Activated B cell treated with CpG ODN at 0.5 μM for 24 hours (primary cell): ENCODE data around the gene DUSP7. TPM values are rescaled to one million over a fixed set of nuclear protein-coding genes. Genes with fewer than 3 reads are reported as not detected.

ENCODE experiments used
- ATAC-seq: fragments of 200-7000 bp; cut with Tn5 transposase; one replicate; pipeline ENCODE4 v1.10.0; 2021; ENCODE audit warnings: low read depth, mild to moderate bottlenecking, moderate library complexity
- CTCF ChIA-PET: fragments of 350-600 bp; sonication (Branson Sonifier 250); formaldehyde crosslinking; loops from one replicate; lab custom pipeline; 2021; ENCODE audit warnings: antibody characterized with exemption; lab: Charles Lee
- POLR2A ChIA-PET: fragments of 350-600 bp; sonication (Branson Sonifier 250); formaldehyde crosslinking; loops from one replicate; lab custom pipeline; 2021; ENCODE audit warnings: antibody characterized with exemption; lab: Charles Lee
- DNase-seq: peaks from one replicate; pipeline ENCODE4 v3.0.0; 2022
- H3K27ac Mint-ChIP-seq: one replicate; pipeline ENCODE4 v1.8.0; 2020; ENCODE audit warnings: mixed read lengths
- H3K27me3 Mint-ChIP-seq: one replicate; pipeline ENCODE4 v1.8.0; 2021; ENCODE audit warnings: mixed read lengths
- H3K36me3 Mint-ChIP-seq: one replicate; pipeline ENCODE4 v1.8.0; 2021; ENCODE audit warnings: low read depth, mixed read lengths
- H3K4me1 Mint-ChIP-seq: one replicate; pipeline ENCODE4 v1.8.0; 2021; ENCODE audit warnings: mixed read lengths
- H3K4me3 Mint-ChIP-seq: one replicate; pipeline ENCODE4 v1.8.0; 2020; ENCODE audit warnings: mild to moderate bottlenecking, mixed read lengths
- H3K9me3 Mint-ChIP-seq: one replicate; pipeline ENCODE4 v1.8.0; 2020; ENCODE audit warnings: mixed read lengths
- intact Hi-C: fragments of 100-400 bp; cut with micrococcal nuclease; formaldehyde crosslinking; loops from one replicate; pipeline ENCODE4 v1.15.1; 2024
- total RNA-seq: library from RNA; stranded (reverse); gene quantifications from 2 replicates; pipeline ENCODE4 v1.2.3, GENCODE V29; 2022
- TF ChIP-seq, protein P1 (sequence below): fragments of 200-600 bp; IDR thresholded peaks from one replicate; pipeline ENCODE4 v1.8.0; 2022; ENCODE audit warnings: antibody characterized with exemption, mild to moderate bottlenecking

DUSP7 gene
- total RNA-seq, 1 donor from 2014 or later, result 4.3 TPM

- Mint-ChIP-seq H3K36me3 (no peaks in the 10 kb centered on the region), H3K27me3 (no peaks in the 10 kb centered on the region), H3K4me1 (no peaks in the 10 kb centered on the region), H3K27ac (no peak overlapping the region), H3K9me3 (no peaks in the 10 kb centered on the region), H3K4me3 (no peak overlapping the region)
- ATAC-seq, result no peak
- no peak for DNase-seq
- intact Hi-C loops, result no loop called here
- POLR2A ChIA-PET, result no interaction called here
- TF ChIP-seq, protein P1, sequence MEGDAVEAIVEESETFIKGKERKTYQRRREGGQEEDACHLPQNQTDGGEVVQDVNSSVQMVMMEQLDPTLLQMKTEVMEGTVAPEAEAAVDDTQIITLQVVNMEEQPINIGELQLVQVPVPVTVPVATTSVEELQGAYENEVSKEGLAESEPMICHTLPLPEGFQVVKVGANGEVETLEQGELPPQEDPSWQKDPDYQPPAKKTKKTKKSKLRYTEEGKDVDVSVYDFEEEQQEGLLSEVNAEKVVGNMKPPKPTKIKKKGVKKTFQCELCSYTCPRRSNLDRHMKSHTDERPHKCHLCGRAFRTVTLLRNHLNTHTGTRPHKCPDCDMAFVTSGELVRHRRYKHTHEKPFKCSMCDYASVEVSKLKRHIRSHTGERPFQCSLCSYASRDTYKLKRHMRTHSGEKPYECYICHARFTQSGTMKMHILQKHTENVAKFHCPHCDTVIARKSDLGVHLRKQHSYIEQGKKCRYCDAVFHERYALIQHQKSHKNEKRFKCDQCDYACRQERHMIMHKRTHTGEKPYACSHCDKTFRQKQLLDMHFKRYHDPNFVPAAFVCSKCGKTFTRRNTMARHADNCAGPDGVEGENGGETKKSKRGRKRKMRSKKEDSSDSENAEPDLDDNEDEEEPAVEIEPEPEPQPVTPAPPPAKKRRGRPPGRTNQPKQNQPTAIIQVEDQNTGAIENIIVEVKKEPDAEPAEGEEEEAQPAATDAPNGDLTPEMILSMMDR, result no peak
- CTCF ChIA-PET, result no interaction called here
Observed at GRCh38 chr3:52070724-52071621, 14.6 kb upstream of the DUSP7 start.

GRCh38 chr3:52069855-52070254, 13.5 kb upstream of the DUSP7 start:
- TF ChIP-seq, protein P1, result no peak
- POLR2A ChIA-PET, result no interaction called here
- CTCF ChIA-PET, result no interaction called here
- Mint-ChIP-seq H3K27ac (no peak overlapping the region), H3K27me3 (no peaks in the 10 kb centered on the region), H3K4me1 (no peaks in the 10 kb centered on the region), H3K36me3 (no peaks in the 10 kb centered on the region), H3K4me3 (no peak overlapping the region), H3K9me3 (no peaks in the 10 kb centered on the region)
- DNase-seq, result no peak
- no peak for ATAC-seq
- intact Hi-C loops, result no loop called here

DNA sequence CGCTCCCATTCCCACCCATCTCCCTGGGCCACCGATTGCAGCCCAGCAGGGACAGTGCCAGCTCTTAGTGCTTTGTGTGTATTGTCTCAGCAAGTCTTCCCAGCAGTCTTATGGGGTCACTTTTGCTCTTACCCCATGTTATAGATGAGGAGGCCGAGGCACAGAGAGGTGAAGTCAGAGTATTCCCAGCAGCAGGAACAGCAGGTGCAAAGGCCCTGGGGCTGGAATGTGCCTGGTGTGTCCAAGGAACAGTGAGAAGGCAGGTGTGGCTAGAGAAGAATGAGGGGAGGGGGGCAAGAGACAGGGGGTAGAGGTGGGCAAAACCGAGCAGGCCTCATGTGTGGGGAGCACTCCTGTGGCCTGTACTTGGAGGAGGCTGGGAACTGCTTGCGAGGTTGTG, 12.8 kb upstream of the DUSP7 start:
- H3K27ac Mint-ChIP-seq, result no peak overlapping the region
- H3K4me3 Mint-ChIP-seq, result no peak overlapping the region
- ChIA-PET POLR2A (no interaction called here), CTCF (no interaction called here)
- TF ChIP-seq, protein P1, result no peak
- H3K27me3 Mint-ChIP-seq, result no peaks in the 10 kb centered on the region
- no peaks in the 10 kb centered on the region for H3K36me3 Mint-ChIP-seq
- no peak for DNase-seq
- H3K4me1 Mint-ChIP-seq, result no peaks in the 10 kb centered on the region
- no peak for ATAC-seq
- H3K9me3 Mint-ChIP-seq, result no peaks in the 10 kb centered on the region
- intact Hi-C loops, result no loop called here

DNA sequence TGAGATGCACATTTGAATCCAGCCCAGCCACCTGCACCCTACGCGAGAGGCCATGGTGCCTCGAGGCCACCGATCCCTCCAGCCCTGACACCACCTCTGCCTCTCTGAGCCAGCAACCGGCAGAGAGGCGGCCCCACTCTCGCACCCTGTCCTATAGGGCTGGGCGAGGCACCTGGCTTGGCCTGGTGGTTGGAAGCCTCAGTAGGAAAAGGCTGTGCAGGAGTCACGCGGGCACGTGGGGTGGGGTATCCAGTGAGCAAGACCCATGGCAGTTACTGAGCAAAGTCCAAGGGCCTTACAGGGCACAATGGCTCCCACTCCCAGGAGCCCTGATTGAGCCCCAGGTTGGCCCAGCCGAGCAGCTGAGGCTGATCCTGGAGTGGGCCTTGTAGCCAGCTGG, 12.4 kb upstream of the DUSP7 start:
- ATAC-seq (no peak), DNase-seq (no peak)
- Mint-ChIP-seq H3K4me1 (no peaks in the 10 kb centered on the region), H3K9me3 (no peaks in the 10 kb centered on the region), H3K27ac (no peak overlapping the region), H3K27me3 (no peaks in the 10 kb centered on the region), H3K36me3 (no peaks in the 10 kb centered on the region), H3K4me3 (no peak overlapping the region)
- CTCF ChIA-PET, result no interaction called here
- intact Hi-C loops, result no loop called here
- POLR2A ChIA-PET, result no interaction called here
- TF ChIP-seq, protein P1, result no peak

DNA sequence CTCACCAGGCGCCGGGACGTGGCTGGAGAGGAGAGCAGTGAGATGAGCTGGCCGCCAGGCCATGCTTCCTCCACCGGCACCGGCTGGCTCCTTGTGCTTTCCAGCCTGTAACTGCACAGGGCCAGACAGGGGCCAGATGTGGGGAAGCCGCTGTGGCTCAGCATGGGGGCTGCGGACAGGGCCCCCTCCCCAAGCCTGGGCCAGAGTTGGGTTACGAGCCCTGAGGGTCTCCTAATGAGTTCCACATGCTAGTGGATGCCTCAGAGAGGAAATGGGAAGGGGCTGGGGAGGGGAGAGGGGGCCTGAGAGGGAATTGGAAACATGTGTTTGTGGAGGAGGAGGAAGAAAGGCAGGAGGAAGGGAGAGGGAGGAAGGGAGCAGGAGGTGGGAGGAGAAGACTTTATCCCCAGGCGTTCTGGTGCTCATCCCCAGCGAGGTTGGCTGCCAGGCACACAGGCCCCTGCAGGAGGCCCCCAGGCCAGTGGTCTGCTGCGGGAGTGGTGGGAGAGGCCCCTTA, 11.7 kb upstream of the DUSP7 start:
- TF ChIP-seq, protein P1, result no peak
- H3K27ac Mint-ChIP-seq, result no peak overlapping the region
- H3K36me3 Mint-ChIP-seq, result no peaks in the 10 kb centered on the region
- intact Hi-C loops, result no loop called here
- no peak overlapping the region for H3K4me3 Mint-ChIP-seq
- ChIA-PET CTCF (no interaction called here), POLR2A (no interaction called here)
- no peaks in the 10 kb centered on the region for H3K9me3 Mint-ChIP-seq
- ATAC-seq, result no peak
- DNase-seq, result no peak
- no peaks in the 10 kb centered on the region for H3K27me3 Mint-ChIP-seq
- H3K4me1 Mint-ChIP-seq, result peaks cover 2% of the 10 kb centered on the region
